MM.1S (cell line): ENCODE results near the gene BEND2.

Experiments used
- EZH2 ChIP-seq: fragments of 300-600 bp; sonication (generic); optimal IDR thresholded peaks from 2 replicates; pipeline ENCODE3; 2017; ENCODE audit warnings: low read depth, mild to moderate bottlenecking, antibody characterized with exemption, low read length, mixed read lengths
- TF ChIP-seq, protein P1 (sequence below): fragments of 300-600 bp; sonication (generic); IDR thresholded peaks from 2 replicates; pipeline ENCODE4 v1.5.1; 2016; ENCODE audit warnings: antibody characterized with exemption, low read length, mixed read lengths

DNA sequence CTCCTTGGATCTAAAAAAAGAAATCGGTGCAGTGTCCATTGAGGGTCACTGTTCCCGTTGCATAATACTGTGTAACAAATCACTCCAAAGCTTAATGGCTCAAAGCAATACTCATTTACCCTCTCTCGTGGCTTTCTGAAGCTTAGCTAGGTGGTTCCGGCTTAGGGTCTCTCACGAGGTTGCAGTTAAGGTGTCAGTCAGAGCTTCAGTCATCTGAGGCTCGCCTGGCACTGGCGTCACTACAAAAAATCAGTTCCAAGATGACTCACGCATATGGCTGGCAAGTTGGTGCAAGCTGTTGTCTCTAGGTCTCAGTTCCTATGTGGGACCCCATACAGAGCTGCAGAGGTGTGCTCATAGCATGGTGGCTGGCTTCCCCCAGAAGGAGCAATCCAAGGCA, 91.0 kb downstream of the BEND2 start:
- TF ChIP-seq, protein P1, sequence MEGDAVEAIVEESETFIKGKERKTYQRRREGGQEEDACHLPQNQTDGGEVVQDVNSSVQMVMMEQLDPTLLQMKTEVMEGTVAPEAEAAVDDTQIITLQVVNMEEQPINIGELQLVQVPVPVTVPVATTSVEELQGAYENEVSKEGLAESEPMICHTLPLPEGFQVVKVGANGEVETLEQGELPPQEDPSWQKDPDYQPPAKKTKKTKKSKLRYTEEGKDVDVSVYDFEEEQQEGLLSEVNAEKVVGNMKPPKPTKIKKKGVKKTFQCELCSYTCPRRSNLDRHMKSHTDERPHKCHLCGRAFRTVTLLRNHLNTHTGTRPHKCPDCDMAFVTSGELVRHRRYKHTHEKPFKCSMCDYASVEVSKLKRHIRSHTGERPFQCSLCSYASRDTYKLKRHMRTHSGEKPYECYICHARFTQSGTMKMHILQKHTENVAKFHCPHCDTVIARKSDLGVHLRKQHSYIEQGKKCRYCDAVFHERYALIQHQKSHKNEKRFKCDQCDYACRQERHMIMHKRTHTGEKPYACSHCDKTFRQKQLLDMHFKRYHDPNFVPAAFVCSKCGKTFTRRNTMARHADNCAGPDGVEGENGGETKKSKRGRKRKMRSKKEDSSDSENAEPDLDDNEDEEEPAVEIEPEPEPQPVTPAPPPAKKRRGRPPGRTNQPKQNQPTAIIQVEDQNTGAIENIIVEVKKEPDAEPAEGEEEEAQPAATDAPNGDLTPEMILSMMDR: no peak
- no peak for TF ChIP-seq EZH2
